ENCODE measurements around the gene LRRK2.
"Not testable (repeated sequence)": the region's sequence is repeated elsewhere in the genome, so short reads cannot be mapped to it uniquely, and the experiment has no call there.

The LRRK2 gene

DNA sequence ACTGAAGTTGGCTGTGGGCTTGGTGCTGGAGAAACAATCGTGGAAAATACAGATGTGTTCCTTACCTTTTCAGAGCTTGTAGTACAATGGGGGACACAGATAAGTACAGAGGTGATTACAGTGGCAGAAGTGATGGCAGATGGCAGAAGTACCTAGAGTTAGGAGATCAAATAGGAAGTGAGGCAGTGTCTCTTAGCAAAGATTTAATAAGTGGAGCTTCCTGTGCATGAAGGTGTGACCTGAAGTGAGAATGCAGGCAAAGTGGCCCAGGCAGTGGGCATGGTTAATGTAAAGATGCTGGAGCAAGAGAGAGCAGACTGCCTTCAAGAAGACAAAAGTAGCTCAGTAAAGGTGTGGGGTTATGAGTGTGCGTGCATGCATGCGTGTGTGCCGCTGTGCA, 16.0 kb downstream of the LRRK2 start:
- in situ Hi-C loops (cut with HindIII; ENCODE audit: low sequenced_read_pairs): no loop called here
- DNase-seq (ENCODE audit: low read depth, low spot score): no peak
- H3K4me3 ChIP-seq (ENCODE audit: low read depth, low read length): no peak overlapping the region
- TF ChIP-seq CTCF (IDR thresholded peaks at IDR 0.05; ENCODE audit: low read depth, low read length): no peak

- no peak for DNase-seq (ENCODE audit: low read depth, low spot score)
- in situ Hi-C loops (cut with HindIII; ENCODE audit: low sequenced_read_pairs): no loop called here
- H3K4me3 ChIP-seq (ENCODE audit: low read depth, low read length): no peak overlapping the region
- TF ChIP-seq CTCF (IDR thresholded peaks at IDR 0.05; ENCODE audit: low read depth, low read length): no peak
Measured at GRCh38 chr12:40241741-40242140, 16.9 kb downstream of the LRRK2 start.

GRCh38 chr12:40244526-40245156, 19.8 kb downstream of the LRRK2 start:
- DNase-seq (ENCODE audit: low read depth, low spot score); in situ Hi-C loops (cut with HindIII; ENCODE audit: low sequenced_read_pairs); H3K4me3 ChIP-seq (ENCODE audit: low read depth, low read length): not testable (repeated sequence)

GRCh38 chr12:40248034-40248433, 23.2 kb downstream of the LRRK2 start:
- no peak for DNase-seq (ENCODE audit: low read depth, low spot score)
- no peak for TF ChIP-seq CTCF (IDR thresholded peaks at IDR 0.05; ENCODE audit: low read depth, low read length)
- in situ Hi-C loops (cut with HindIII; ENCODE audit: low sequenced_read_pairs): no loop called here
- no peak overlapping the region for H3K4me3 ChIP-seq (ENCODE audit: low read depth, low read length)

DNA sequence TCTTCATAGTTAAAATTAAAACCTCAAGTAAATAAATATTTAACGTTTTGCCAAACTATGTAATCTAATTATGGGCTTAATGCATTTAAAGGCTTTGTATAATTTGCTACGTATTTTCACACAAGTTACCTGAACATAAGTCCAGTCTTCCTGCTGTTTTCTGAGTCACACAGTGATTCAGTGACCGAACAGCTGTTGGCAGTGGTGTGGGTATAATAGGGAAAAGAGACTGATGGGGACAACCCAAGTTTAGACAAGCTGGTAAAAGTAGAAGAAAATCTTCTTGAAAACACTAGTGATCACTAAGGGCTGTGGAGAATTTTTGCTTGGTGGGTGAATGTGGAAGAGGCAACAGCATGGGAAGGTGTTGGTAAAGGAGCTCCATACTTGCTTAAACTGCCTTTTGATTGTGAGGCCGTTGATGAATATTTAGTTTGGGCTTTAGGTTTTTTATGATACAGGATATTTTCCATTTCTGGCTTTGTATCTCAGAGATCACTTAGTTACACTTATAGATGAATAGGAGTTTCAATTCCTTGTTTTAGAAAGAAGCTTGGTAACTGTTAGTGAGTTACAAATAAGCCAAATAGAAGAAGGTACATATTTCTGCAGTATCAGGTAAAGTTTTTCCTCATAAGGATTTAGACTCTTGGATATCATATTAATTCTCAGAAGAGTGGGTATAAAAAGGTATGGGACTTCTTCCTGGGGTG, 23.9 kb downstream of the LRRK2 start:
- no peak for TF ChIP-seq CTCF (IDR thresholded peaks at IDR 0.05; ENCODE audit: low read depth, low read length)
- DNase-seq (ENCODE audit: low read depth, low spot score): peak; percentile 46
- no peak overlapping the region for H3K4me3 ChIP-seq (ENCODE audit: low read depth, low read length)
- in situ Hi-C loops (cut with HindIII; ENCODE audit: low sequenced_read_pairs): no loop called here

DNA sequence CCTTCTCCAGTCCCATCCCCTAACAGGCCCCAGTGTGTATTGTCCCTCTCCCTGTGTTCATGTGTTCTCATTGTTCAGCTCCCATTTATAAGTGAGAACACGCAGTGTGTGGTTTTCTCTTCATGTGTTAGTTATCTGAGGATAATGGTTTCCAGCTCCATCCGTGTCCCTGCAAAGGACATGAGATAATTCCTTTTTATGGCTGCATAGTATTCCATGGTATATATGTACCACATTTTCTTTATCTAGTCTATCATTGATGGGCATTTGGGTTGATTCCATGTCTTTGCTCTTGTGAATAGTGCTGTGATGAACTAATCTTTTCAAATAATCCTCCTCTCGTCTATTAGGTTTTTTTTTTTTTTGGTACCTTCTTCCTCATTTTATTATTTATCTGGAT, 25.9 kb downstream of the LRRK2 start:
- DNase-seq (ENCODE audit: low read depth, low spot score); in situ Hi-C loops (cut with HindIII; ENCODE audit: low sequenced_read_pairs); H3K4me3 ChIP-seq (ENCODE audit: low read depth, low read length): not testable (repeated sequence)

GRCh38 chr12:40253936-40254335, 29.1 kb downstream of the LRRK2 start:
- no peak for TF ChIP-seq CTCF (IDR thresholded peaks at IDR 0.05; ENCODE audit: low read depth, low read length)
- DNase-seq (ENCODE audit: low read depth, low spot score): peak; percentile 73
- no peak overlapping the region for H3K4me3 ChIP-seq (ENCODE audit: low read depth, low read length)
- in situ Hi-C loops (cut with HindIII; ENCODE audit: low sequenced_read_pairs): no loop called here
